SK-N-SH (cell line): ENCODE data around the gene RC3H2. TPM values are rescaled to one million over a fixed set of nuclear protein-coding genes. Genes with fewer than 3 reads are reported as not detected.

Source experiments
- CTCF ChIA-PET: fragments of 300-600, 350-600 bp; formaldehyde crosslinking; extraction: SDS; loops from one replicate; lab custom pipeline; 2021; lab: Yijun Ruan, JAX
- POLR2A ChIA-PET: fragments of 350-600 bp; sonication (Branson Sonifier 250); formaldehyde crosslinking; extraction: SDS; loops from one replicate; lab custom pipeline; 2020; ENCODE audit warnings: antibody characterized with exemption, inconsistent platforms; lab: Yijun Ruan, JAX
- DNase-seq: peaks from one replicate; pipeline ENCODE4 v3.0.0; 2012
- H2AFZ ChIP-seq: fragments of 200-600 bp; sonication (generic); 2 replicates; pipeline ENCODE4 v1.8.1; 2016; ENCODE audit warnings: antibody characterized with exemption, mild to moderate bottlenecking, low read depth
- H3F3A ChIP-seq: fragments of 200-600 bp; sonication (generic); replicated peaks from 2 replicates; pipeline ENCODE3; 2016; ENCODE audit warnings: antibody characterized with exemption, mild to moderate bottlenecking; ENCODE audit not compliant: insufficient read depth
- H3K27ac ChIP-seq, 2 experiments: fragments of 200-500 bp in 1 of 2; fragments of 200-600 bp in 1 of 2; sonication (Bioruptor generic) in 1 of 2; sonication (generic), shearing (Covaris generic) in 1 of 2; 2 replicates each; pipeline versions ENCODE4 v1.5.1 to v1.6.1; 2014 to 2016; ENCODE audit warnings: low read depth in 2 of 2, inconsistent platforms in 1 of 2, low read length in 1 of 2, mild to moderate bottlenecking in 1 of 2, mixed read lengths in 1 of 2
- H3K27me3 ChIP-seq: fragments of 200-600 bp; sonication (generic), shearing (Covaris generic); 2 replicates; pipeline ENCODE4 v1.6.1; 2016; ENCODE audit warnings: mixed run types; ENCODE audit not compliant: insufficient read depth
- H3K36me3 ChIP-seq, 2 experiments: fragments of 200-500 bp in 1 of 2; fragments of 200-600 bp in 1 of 2; sonication (Bioruptor generic) in 1 of 2; sonication (generic) in 1 of 2; replicated peaks in 1 of 2; 2 replicates each; pipeline versions ENCODE3 to v1.5.1; 2014 to 2016; ENCODE audit warnings: low read length in 1 of 2, mild to moderate bottlenecking in 1 of 2; ENCODE audit not compliant: insufficient read depth in 2 of 2, control insufficient read depth in 1 of 2
- H3K4me1 ChIP-seq, 2 experiments: fragments of 200-500 bp in 1 of 2; fragments of 200-600 bp in 1 of 2; sonication (Bioruptor generic) in 1 of 2; sonication (generic), shearing (Covaris generic) in 1 of 2; 2 replicates each; pipeline versions ENCODE4 v1.5.1 to v1.6.1; 2014 to 2016; ENCODE audit warnings: low read depth in 1 of 2, low read length in 1 of 2, mixed run types in 1 of 2; ENCODE audit not compliant: insufficient read depth in 2 of 2, control insufficient read depth in 1 of 2
- H3K4me2 ChIP-seq: fragments of 200-600 bp; sonication (generic), shearing (Covaris generic); 2 replicates; pipeline ENCODE4 v1.6.1; 2017; ENCODE audit warnings: mixed run types
- H3K4me3 ChIP-seq, 2 experiments: fragments of 200-500 bp in 1 of 2; fragments of 200-600 bp in 1 of 2; sonication (Bioruptor generic) in 1 of 2; sonication (generic), shearing (Covaris generic) in 1 of 2; 2 replicates each; pipeline versions ENCODE4 v1.5.1 to v1.8.1; 2014 to 2016; ENCODE audit warnings: low read depth in 2 of 2, inconsistent platforms in 1 of 2, low read length in 1 of 2, mild to moderate bottlenecking in 1 of 2, mixed read lengths in 1 of 2, moderate library complexity in 1 of 2
- H3K79me2 ChIP-seq: fragments of 200-600 bp; sonication (generic); 2 replicates; pipeline ENCODE4 v1.8.1; 2017; ENCODE audit warnings: mild to moderate bottlenecking; ENCODE audit not compliant: insufficient read depth
- H3K9ac ChIP-seq: fragments of 200-600 bp; sonication (generic); 2 replicates; pipeline ENCODE4 v1.6.1; 2017; ENCODE audit warnings: mixed run types
- H3K9me2 ChIP-seq: fragments of 200-600 bp; sonication (generic); 2 replicates; pipeline ENCODE4 v1.6.1; 2017; ENCODE audit warnings: mixed run types
- H3K9me3 ChIP-seq: fragments of 200-600 bp; sonication (generic); 2 replicates; pipeline ENCODE4 v1.6.1; 2017; ENCODE audit warnings: mixed run types, mild to moderate bottlenecking, moderate library complexity
- H4K20me1 ChIP-seq: fragments of 200-600 bp; sonication (generic); 2 replicates; pipeline ENCODE4 v1.6.1; 2017; ENCODE audit warnings: mild to moderate bottlenecking, mixed run types; ENCODE audit not compliant: insufficient read depth
- CHD2 ChIP-seq: fragments of 150-350 bp; IDR thresholded peaks from 2 replicates; pipeline ENCODE4 v1.6.1; 2018; ENCODE audit warnings: low read length; ENCODE audit not compliant: partially characterized antibody
- ELF1 ChIP-seq: IDR thresholded peaks from 2 replicates; pipeline ENCODE4 v1.4.0; 2012
- EP300 ChIP-seq, 2 experiments: IDR thresholded peaks; 2 replicates each; pipeline versions ENCODE4 v1.4.0 to v1.6.1; 2012; ENCODE audit warnings: borderline replicate concordance in 1 of 2, low read depth in 1 of 2, low read length in 1 of 2
- FOSL2 ChIP-seq: IDR thresholded peaks from 2 replicates; pipeline ENCODE4 v1.4.0; 2012; ENCODE audit warnings: low read depth, mild to moderate bottlenecking, moderate library complexity, borderline replicate concordance
- FOXM1 ChIP-seq: IDR thresholded peaks from 2 replicates; pipeline ENCODE4 v1.4.0; 2012; ENCODE audit warnings: low read depth, mild to moderate bottlenecking
- GATA2 ChIP-seq: sonication (generic); formaldehyde crosslinking; IDR thresholded peaks from 2 replicates; pipeline ENCODE4 v1.5.0; 2020; ENCODE audit warnings: mild to moderate bottlenecking, missing genetic modification reagents
- NRF1 ChIP-seq: IDR thresholded peaks from 2 replicates; pipeline ENCODE4 v1.6.1; 2012; ENCODE audit warnings: low read depth, mild to moderate bottlenecking, low read length
- POLR2AphosphoS5 ChIP-seq: IDR thresholded peaks from 2 replicates; pipeline ENCODE4 v1.6.1; 2012; ENCODE audit warnings: low read depth, low read length
- RAD21 ChIP-seq: IDR thresholded peaks from 2 replicates; pipeline ENCODE4 v1.6.1; 2012; ENCODE audit warnings: mild to moderate bottlenecking, low read length
- RCOR1 ChIP-seq: fragments of 150-350 bp; IDR thresholded peaks from 2 replicates; pipeline ENCODE4 v1.6.1; 2017; ENCODE audit warnings: antibody characterized with exemption, low read length
- RFX5 ChIP-seq: IDR thresholded peaks from 2 replicates; pipeline ENCODE4 v1.6.1; 2012; ENCODE audit warnings: mild to moderate bottlenecking, improper control_type of control experiment, low read length
- SIN3A ChIP-seq: IDR thresholded peaks from 2 replicates; pipeline ENCODE4 v1.6.1; 2012; ENCODE audit warnings: low read depth, mild to moderate bottlenecking, low read length, moderate library complexity, borderline replicate concordance
- TAF1 ChIP-seq: IDR thresholded peaks from 2 replicates; pipeline ENCODE4 v1.6.1; 2012; ENCODE audit warnings: low read depth, mild to moderate bottlenecking, low read length, moderate library complexity, borderline replicate concordance
- TCF12 ChIP-seq: IDR thresholded peaks from 2 replicates; pipeline ENCODE4 v1.4.0; 2012
- TEAD4 ChIP-seq: IDR thresholded peaks from 2 replicates; pipeline ENCODE4 v1.4.0; 2012; ENCODE audit warnings: mild to moderate bottlenecking, borderline replicate concordance; ENCODE audit not compliant: insufficient read depth
- USF1 ChIP-seq: IDR thresholded peaks from 2 replicates; pipeline ENCODE4 v1.4.0; 2012; ENCODE audit warnings: low read depth, borderline replicate concordance
- YY1 ChIP-seq: IDR thresholded peaks from 2 replicates; pipeline ENCODE4 v1.4.0; 2012; ENCODE audit warnings: low read depth, mild to moderate bottlenecking
- ZBTB33 ChIP-seq: IDR thresholded peaks from 2 replicates; pipeline ENCODE4 v1.4.0; 2012; ENCODE audit warnings: low read depth, borderline replicate concordance
- WGBS: methylation state at CpG from one replicate; pipeline ENCODE4 v1.1.6; 2017; ENCODE audit warnings: low lambda C conversion rate; 5-methylcytosine and 5-hydroxymethylcytosine counted together
- polyA plus RNA-seq, 3 experiments: library from polyadenylated mRNA; depleted of rRNA; stranded (reverse); fragments of >200 nt; gene quantifications; 2 replicates each; pipeline ENCODE4 v1.2.3, GENCODE V29; 2012
- TF ChIP-seq, protein P1 (sequence below): fragments of 150-350 bp; IDR thresholded peaks from 2 replicates; pipeline ENCODE4 v1.6.1; 2016; ENCODE audit warnings: mild to moderate bottlenecking, low read depth, low read length
- TF ChIP-seq, protein P2 (sequence below): IDR thresholded peaks from 2 replicates; pipeline ENCODE4 v1.4.0; 2012; ENCODE audit warnings: low read depth
- TF ChIP-seq, protein P3 (sequence below): fragments of 200-600 bp; sonication (generic); IDR thresholded peaks from 2 replicates; pipeline ENCODE4 v1.6.1; 2017; ENCODE audit warnings: antibody characterized with exemption, mild to moderate bottlenecking, moderate library complexity

The RC3H2 gene
- polyA plus RNA-seq, 1 of the 3 experiments (the other 2 are of a cell fraction): 12.4 TPM

DNA sequence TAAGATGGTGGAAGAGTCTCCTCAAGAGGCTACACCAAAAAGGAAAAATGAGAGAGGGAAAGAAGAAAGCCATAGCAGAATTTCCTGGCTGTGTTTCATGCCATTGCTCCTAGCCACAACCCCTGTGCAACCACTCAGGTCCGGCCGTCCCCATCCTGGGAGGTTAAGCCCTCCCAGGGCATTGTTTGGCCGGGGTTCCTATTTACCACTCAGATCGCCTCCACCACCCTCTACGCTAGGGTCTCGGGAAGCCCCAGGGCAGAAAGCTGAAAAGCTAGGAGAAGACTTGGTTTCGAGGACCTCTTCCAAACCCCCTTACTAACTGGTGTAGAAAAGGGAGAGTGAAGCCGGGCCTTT, 715 bp downstream of the RC3H2 start:
- ChIA-PET CTCF (interaction anchor here (1.3 to 1.5 kb wide), 2 partner anchors 87 to 805 kb away, joined by 3 to 5 read pairs; no protein-coding TSS in a partner anchor), POLR2A (no interaction called here)
- peak overlapping the region; percentile 81 for H3K4me2 ChIP-seq
- peak overlapping the region; percentile 97 for H3K9ac ChIP-seq
- peaks cover 22% of the 10 kb centered on the region for H3F3A ChIP-seq
- no peaks in the 10 kb centered on the region for H3K9me2 ChIP-seq
- H3K27ac ChIP-seq: peak overlapping the region; percentile 90
- 1% methylated on average over 8 of the region's 8 CpGs for WGBS
- peak; percentile 63 for DNase-seq
- TF ChIP-seq SIN3A (0 out of 2 replicates have a peak, but pooled peaks have one; percentile 48), TAF1 (peak; percentile 45; the same call in 1 of the 2 replicates), RAD21 (no peak), RFX5 (no peak), ELF1 (no peak), TEAD4 (no peak), FOSL2 (no peak), ZBTB33 (no peak), USF1 (no peak), TCF12 (no peak), GATA2 (CRISPR knock-in tag) (no peak), CHD2 (no peak), POLR2AphosphoS5 (peak; percentile 32; the same call in 1 of the 2 replicates), YY1 (no peak), FOXM1 (no peak), EP300 (IDR thresholded peaks at IDR 0.05; ENCODE audit: borderline replicate concordance in 1 of 2, low read depth in 1 of 2, low read length in 1 of 2) (no peak), NRF1 (no peak), RCOR1 (no peak)
- TF ChIP-seq, protein P1, sequence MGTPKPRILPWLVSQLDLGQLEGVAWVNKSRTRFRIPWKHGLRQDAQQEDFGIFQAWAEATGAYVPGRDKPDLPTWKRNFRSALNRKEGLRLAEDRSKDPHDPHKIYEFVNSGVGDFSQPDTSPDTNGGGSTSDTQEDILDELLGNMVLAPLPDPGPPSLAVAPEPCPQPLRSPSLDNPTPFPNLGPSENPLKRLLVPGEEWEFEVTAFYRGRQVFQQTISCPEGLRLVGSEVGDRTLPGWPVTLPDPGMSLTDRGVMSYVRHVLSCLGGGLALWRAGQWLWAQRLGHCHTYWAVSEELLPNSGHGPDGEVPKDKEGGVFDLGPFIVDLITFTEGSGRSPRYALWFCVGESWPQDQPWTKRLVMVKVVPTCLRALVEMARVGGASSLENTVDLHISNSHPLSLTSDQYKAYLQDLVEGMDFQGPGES: no peak
- TF ChIP-seq, protein P2, sequence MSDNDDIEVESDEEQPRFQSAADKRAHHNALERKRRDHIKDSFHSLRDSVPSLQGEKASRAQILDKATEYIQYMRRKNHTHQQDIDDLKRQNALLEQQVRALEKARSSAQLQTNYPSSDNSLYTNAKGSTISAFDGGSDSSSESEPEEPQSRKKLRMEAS: no peak; the same call in 1 of the 2 replicates
- TF ChIP-seq, protein P3, sequence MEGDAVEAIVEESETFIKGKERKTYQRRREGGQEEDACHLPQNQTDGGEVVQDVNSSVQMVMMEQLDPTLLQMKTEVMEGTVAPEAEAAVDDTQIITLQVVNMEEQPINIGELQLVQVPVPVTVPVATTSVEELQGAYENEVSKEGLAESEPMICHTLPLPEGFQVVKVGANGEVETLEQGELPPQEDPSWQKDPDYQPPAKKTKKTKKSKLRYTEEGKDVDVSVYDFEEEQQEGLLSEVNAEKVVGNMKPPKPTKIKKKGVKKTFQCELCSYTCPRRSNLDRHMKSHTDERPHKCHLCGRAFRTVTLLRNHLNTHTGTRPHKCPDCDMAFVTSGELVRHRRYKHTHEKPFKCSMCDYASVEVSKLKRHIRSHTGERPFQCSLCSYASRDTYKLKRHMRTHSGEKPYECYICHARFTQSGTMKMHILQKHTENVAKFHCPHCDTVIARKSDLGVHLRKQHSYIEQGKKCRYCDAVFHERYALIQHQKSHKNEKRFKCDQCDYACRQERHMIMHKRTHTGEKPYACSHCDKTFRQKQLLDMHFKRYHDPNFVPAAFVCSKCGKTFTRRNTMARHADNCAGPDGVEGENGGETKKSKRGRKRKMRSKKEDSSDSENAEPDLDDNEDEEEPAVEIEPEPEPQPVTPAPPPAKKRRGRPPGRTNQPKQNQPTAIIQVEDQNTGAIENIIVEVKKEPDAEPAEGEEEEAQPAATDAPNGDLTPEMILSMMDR: no peak
- peaks cover 66% of the 10 kb centered on the region for H3K79me2 ChIP-seq
- peak overlapping the region; percentile 90 to 95 for H3K4me3 ChIP-seq
- H3K36me3 ChIP-seq: peaks cover 16 to 20% of the 10 kb centered on the region in 2 experiments
- peaks cover 7% of the 10 kb centered on the region for H4K20me1 ChIP-seq
- H3K4me1 ChIP-seq: peaks cover 2 to 9% of the 10 kb centered on the region in 2 experiments; a peak in 2 of 4 replicates
- H3K9me3 ChIP-seq: no peaks in the 10 kb centered on the region
- H3K27me3 ChIP-seq: no peaks in the 10 kb centered on the region
- H2AFZ ChIP-seq: peak overlapping the region; percentile 47; the same call in 1 of the 2 replicates
